Measurements from ENCODE around the gene FAM234B. TPM values are rescaled to one million over a fixed set of nuclear protein-coding genes. Genes with fewer than 3 reads are reported as not detected.

FAM234B gene
- total and polyA plus RNA-seq, 2 of the 8 experiments (the other 6 are each of a cell fraction or from before 2014, with no cell fraction given): 12.5 to 29.1 TPM

DNA sequence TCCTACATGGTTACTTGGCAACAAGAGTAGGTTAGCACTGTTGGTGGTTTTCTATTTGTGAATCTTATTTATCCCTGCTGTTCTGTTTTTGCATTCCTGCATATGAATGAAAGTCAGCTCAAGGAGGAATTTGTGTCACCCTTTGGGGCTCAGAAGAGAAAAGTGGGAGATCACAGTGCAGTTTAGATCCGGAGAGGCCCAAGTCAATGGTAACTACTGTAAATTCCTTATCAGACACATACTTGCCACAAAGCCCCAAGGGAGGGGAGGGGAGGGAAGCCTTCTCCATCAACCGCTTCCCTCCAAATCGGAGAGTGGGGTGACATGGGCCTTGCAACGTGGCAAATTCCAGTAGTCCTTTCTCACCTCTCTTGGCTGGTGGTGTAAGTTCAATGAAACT, 44.3 kb downstream of the FAM234B start (continued):
- TF ChIP-seq TAF1 (IDR thresholded peaks at IDR 0.05; ENCODE audit: low read depth, low read length) (peak; percentile 55; the same call in 1 of the 2 replicates), EGR1 (IDR thresholded peaks at IDR 0.05; ENCODE audit: borderline replicate concordance, low read depth, low read length) (no peak)
